KOPT-K1 (cell line): ENCODE results near the gene ELMOD1.

Experiments used
- H3K27ac ChIP-seq: fragments of 200-600 bp; sonication (generic); 2 replicates; pipeline ENCODE4 v1.5.1; 2016; ENCODE audit warnings: antibody characterized with exemption, mild to moderate bottlenecking, low read depth, low read length; ENCODE audit not compliant: poor library complexity, severe bottlenecking
- H3K36me3 ChIP-seq: fragments of 200-600 bp; sonication (generic); 2 replicates; pipeline ENCODE4 v1.5.1; 2017; ENCODE audit warnings: antibody characterized with exemption, mild to moderate bottlenecking, low read length, moderate library complexity; ENCODE audit not compliant: insufficient read depth
- H3K9me3 ChIP-seq: fragments of 200-600 bp; sonication (generic); 2 replicates; pipeline ENCODE4 v1.5.1; 2017; ENCODE audit warnings: antibody characterized with exemption, low read length, mild to moderate bottlenecking; ENCODE audit not compliant: insufficient read depth, poor library complexity, severe bottlenecking

The ELMOD1 gene

GRCh38 chr11:107682171-107682570 lies 91.2 kb downstream of the ELMOD1 start:
- no peaks in the 10 kb centered on the region for H3K36me3 ChIP-seq
- H3K27ac ChIP-seq, result no peak overlapping the region
- no peaks in the 10 kb centered on the region for H3K9me3 ChIP-seq

GRCh38 chr11:107682572-107682971 lies 91.6 kb downstream of the ELMOD1 start:
- Histone ChIP-seq H3K9me3 (no peaks in the 10 kb centered on the region), H3K36me3 (no peaks in the 10 kb centered on the region), H3K27ac (no peak overlapping the region)

- H3K9me3 ChIP-seq, result no peaks in the 10 kb centered on the region
- no peak overlapping the region for H3K27ac ChIP-seq
- H3K36me3 ChIP-seq, result no peaks in the 10 kb centered on the region
Measured at GRCh38 chr11:107683061-107683460, 92.1 kb downstream of the ELMOD1 start.

- Histone ChIP-seq H3K27ac (no peak overlapping the region), H3K36me3 (no peaks in the 10 kb centered on the region), H3K9me3 (no peaks in the 10 kb centered on the region)
Measured at GRCh38 chr11:107683807-107684206, 92.9 kb downstream of the ELMOD1 start.

GRCh38 chr11:107688322-107688918 lies 97.5 kb downstream of the ELMOD1 start:
- Histone ChIP-seq H3K9me3 (no peaks in the 10 kb centered on the region), H3K27ac (no peak overlapping the region), H3K36me3 (no peaks in the 10 kb centered on the region)

- H3K9me3 ChIP-seq, result no peaks in the 10 kb centered on the region
- no peak overlapping the region for H3K27ac ChIP-seq
- H3K36me3 ChIP-seq, result no peaks in the 10 kb centered on the region
Measured at GRCh38 chr11:107689317-107690202, 98.6 kb downstream of the ELMOD1 start.

- H3K27ac ChIP-seq, result no peak overlapping the region
- H3K36me3 ChIP-seq, result no peaks in the 10 kb centered on the region
- H3K9me3 ChIP-seq, result no peaks in the 10 kb centered on the region
Measured at GRCh38 chr11:107691000-107691750, 100.2 kb downstream of the ELMOD1 start.

- H3K36me3 ChIP-seq, result no peaks in the 10 kb centered on the region
- no peak overlapping the region for H3K27ac ChIP-seq
Measured at GRCh38 chr11:107695446-107695845, 104.5 kb downstream of the ELMOD1 start.

GRCh38 chr11:107696140-107696539 lies 105.2 kb downstream of the ELMOD1 start:
- Histone ChIP-seq H3K9me3 (no peaks in the 10 kb centered on the region), H3K36me3 (no peaks in the 10 kb centered on the region), H3K27ac (no peak overlapping the region)

More at GRCh38 chr11:107695446-107695845, 104.5 kb downstream of the ELMOD1 start:
- no peaks in the 10 kb centered on the region for H3K9me3 ChIP-seq

- Histone ChIP-seq H3K9me3 (no peaks in the 10 kb centered on the region), H3K27ac (no peak overlapping the region), H3K36me3 (no peaks in the 10 kb centered on the region)
Measured at GRCh38 chr11:107697291-107697690, 106.3 kb downstream of the ELMOD1 start.

- no peaks in the 10 kb centered on the region for H3K9me3 ChIP-seq
- H3K36me3 ChIP-seq, result no peaks in the 10 kb centered on the region
- H3K27ac ChIP-seq, result no peak overlapping the region
Measured at GRCh38 chr11:107699371-107700285, 108.7 kb downstream of the ELMOD1 start.

GRCh38 chr11:107702109-107702660 lies 111.2 kb downstream of the ELMOD1 start:
- Histone ChIP-seq H3K9me3 (no peaks in the 10 kb centered on the region), H3K36me3 (no peaks in the 10 kb centered on the region), H3K27ac (no peak overlapping the region)

GRCh38 chr11:107702723-107703122 lies 111.8 kb downstream of the ELMOD1 start:
- no peaks in the 10 kb centered on the region for H3K36me3 ChIP-seq
- no peak overlapping the region for H3K27ac ChIP-seq
- no peaks in the 10 kb centered on the region for H3K9me3 ChIP-seq

- H3K27ac ChIP-seq, result no peak overlapping the region
- H3K9me3 ChIP-seq, result no peaks in the 10 kb centered on the region
- H3K36me3 ChIP-seq, result no peaks in the 10 kb centered on the region
Measured at GRCh38 chr11:107704451-107704850, 113.5 kb downstream of the ELMOD1 start.
